Activated CD4-positive, CD25-positive, alpha-beta regulatory T cell treated with anti-CD3 and anti-CD28 coated beads, Interleukin-2, amount 50 U/mL, for 16 hours (primary cell): Measurements from ENCODE around the gene NPM1.
A peak's percentile ranks its signal among the peaks of the same experiment; 100 is the strongest.
"Not testable (repeated sequence)": the region's sequence is repeated elsewhere in the genome, so short reads cannot be mapped to it uniquely, and the experiment has no call there.

ENCODE experiments used
- DNase-seq: peaks from one replicate; pipeline ENCODE4 v3.0.0-alpha.2; 2020; ENCODE audit warnings: low read depth, low spot score

Gene NPM1

GRCh38 chr5:171386006-171386671 lies 1.5 kb upstream of the NPM1 start:
- no peak for DNase-seq

- DNase-seq = no peak
Observed at GRCh38 chr5:171386861-171387344, 746 bp upstream of the NPM1 start.

DNA sequence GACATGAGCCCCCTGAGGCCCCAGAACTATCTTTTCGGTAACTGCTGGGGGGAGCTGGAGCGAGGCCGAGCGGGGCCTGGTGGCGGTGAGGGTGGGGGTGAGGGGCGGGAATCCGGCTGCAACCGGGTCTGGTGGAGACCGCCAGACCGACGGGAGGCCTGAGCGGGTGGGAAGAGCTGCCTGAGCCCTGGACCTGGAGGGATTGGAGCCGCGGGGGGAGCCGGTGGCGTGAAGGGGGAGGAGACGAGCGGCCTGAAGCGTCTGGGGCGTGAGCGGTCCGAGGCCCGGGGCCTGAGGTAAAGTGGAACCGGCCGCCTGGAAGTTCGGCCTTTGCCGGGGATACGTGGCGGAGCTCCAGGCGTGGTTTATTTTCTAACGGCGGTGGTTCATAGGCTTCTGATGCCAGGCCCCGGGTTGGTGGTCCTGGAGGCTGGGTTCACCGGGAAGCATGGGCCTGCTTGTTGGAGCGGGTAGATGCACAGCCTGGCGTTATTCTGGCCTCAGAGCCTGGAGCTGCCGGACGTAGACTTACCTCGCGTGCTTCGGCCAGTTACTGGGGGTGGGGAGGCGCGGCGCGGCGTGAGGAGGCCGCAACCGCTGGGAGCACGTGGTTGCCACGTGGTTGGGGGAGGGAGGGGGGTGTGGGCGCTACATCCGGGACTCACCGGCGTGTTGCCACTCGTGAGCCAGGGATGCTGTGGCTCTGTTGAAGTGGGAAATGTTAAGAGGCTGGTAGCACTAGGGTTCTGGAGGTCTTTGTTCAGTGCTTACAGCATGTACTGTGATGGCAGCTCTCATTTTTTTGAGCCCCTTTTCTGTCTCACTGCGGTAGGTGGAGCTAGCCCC lies 544 bp downstream of the NPM1 start:
- DNase-seq = peak; percentile 63

DNA sequence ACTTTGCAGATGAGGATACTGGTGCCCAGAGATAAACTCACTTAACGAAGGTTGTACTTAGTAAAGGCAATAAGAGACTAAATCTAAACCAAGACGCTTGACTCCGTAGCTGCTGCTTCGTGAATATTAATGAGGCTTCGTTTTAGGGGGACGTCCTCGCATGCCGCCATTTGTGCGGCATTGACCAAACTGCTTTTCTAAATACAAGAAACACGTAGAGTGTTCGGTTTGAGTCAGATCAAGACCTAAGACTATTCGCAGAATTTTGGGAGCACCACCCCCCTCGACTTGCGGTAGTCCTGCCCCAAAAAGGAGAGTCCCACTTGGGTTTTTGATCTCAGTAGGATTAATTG lies 1.1 kb downstream of the NPM1 start:
- no peak for DNase-seq

DNA sequence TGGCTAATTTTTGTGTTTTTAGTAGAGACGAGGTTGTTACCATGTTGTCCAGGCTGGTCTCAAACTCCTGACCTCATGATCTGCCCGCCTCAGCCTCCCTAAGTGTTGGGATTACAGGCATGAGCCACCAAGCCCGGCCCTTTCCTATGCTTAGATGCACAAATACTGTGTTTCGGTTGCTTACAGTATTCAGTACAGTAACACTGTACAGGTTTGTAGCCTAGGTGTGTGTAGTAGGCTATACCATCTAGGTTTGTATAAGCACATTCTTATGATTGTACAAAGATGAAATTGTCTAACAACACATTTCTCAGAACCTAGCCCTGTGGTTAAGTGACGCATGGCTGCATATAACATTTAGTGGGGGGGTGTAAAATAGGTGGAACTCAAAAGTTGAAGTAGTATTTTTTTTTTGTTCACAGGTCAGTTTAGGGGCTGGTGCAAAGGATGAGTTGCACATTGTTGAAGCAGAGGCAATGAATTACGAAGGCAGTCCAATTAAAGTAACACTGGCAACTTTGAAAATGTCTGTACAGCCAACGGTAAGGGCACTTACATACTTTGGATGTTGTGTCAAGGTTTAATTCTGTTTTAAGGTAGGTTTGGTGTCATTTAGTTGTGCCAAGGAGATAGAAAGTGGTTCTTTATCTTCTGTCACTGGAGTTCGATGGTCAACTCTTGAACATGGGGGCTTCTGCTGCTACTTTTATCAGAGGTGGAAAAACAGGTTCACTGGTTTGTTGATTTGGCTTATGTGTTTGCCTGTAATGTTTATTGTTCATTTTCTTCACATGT lies 3.4 kb downstream of the NPM1 start:
- no peak for DNase-seq

- DNase-seq = no peak
Observed at GRCh38 chr5:171391996-171392577, 4.4 kb downstream of the NPM1 start.

DNA sequence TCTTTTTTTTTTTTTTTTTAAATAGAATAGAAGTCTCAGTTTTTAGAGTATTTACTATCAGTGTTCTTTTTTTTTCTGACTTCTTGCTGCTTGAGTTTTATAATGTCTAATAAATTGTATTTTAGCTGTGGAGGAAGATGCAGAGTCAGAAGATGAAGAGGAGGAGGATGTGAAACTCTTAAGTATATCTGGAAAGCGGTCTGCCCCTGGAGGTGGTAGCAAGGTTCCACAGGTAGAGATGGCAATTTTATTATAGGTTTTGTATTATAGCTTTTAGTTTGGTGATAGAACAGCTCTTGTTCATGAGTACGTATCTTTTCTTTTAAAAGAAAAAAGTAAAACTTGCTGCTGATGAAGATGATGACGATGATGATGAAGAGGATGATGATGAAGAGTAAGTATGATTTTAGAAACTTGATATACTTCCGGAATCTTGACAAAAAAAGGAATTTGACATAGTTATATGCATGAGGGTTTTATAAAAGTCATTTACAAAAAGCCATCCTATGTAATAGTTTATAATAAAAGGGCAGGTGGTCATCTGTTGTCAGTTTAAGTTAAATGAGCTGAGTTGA lies 5.0 kb downstream of the NPM1 start:
- no peak for DNase-seq

GRCh38 chr5:171395042-171395441 lies 7.4 kb downstream of the NPM1 start:
- no peak for DNase-seq

- not testable (repeated sequence) for DNase-seq
Observed at GRCh38 chr5:171396583-171396982, 8.9 kb downstream of the NPM1 start.

- DNase-seq = no peak
Observed at GRCh38 chr5:171397190-171397589, 9.5 kb downstream of the NPM1 start.

DNA sequence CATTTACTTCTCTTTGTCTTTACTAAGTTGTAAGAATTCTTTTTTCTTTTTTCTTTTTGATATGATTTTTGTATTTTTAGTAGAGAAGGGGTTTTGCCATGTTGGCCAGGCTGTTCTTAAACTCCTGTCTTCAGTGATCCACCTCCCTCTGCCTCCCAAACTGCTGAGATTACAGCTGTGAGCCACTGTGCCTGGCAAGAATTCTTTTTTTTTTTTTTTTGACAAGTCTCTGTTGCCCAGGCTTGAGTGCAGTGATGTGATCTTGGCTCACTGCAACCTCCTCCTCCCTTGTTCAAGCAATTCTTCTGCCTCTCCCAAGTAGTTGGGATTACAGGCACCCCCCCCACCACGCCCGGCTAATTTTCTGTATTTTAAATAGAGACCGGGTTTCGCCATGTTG lies 9.9 kb downstream of the NPM1 start:
- no peak for DNase-seq

DNA sequence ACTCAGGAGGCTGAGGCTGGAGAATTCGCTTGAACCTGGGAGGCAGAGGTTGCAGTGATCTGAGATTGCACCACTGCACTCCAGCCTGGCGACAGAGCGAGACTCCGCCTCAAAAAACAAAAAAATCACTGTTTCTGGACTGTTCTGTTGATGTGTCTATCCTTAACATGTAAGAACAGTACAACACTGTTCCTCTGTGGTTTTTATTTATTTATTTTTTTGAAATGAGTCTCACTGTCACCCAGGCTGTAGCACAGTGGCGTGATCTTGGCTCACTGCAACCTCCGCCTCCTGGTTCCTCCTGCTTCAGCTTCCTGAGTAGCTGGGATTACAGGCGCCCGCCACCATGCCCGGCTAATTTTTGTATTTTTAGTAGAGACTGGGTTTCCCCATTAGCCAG lies 11.0 kb downstream of the NPM1 start:
- not testable (repeated sequence) for DNase-seq

GRCh38 chr5:171400169-171400568 lies 12.5 kb downstream of the NPM1 start:
- no peak for DNase-seq

- DNase-seq = no peak
Observed at GRCh38 chr5:171401167-171401947, 13.7 kb downstream of the NPM1 start.

GRCh38 chr5:171402751-171403150 lies 15.1 kb downstream of the NPM1 start:
- DNase-seq = not testable (repeated sequence)

- no peak for DNase-seq
Observed at GRCh38 chr5:171405615-171406014, 18.0 kb downstream of the NPM1 start.

GRCh38 chr5:171407234-171407633 lies 19.6 kb downstream of the NPM1 start:
- DNase-seq = no peak

- DNase-seq = no peak
Observed at GRCh38 chr5:171409164-171410136, 21.8 kb downstream of the NPM1 start.

DNA sequence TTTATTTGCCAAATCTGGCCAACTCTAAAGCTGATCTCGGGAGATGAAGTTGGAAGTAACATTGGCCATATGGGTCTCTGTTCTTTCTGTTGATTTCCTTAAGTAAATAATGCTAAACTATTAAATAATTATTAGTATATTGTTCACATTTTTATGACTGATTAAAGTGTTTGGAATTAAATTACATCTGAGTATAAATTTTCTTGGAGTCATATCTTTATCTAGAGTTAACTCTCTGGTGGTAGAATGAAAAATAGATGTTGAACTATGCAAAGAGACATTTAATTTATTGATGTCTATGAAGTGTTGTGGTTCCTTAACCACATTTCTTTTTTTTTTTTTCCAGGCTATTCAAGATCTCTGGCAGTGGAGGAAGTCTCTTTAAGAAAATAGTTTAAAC lies 22.5 kb downstream of the NPM1 start:
- DNase-seq = no peak

GRCh38 chr5:171412186-171412585 lies 24.5 kb downstream of the NPM1 start:
- DNase-seq = no peak
